ENCODE measurements around the gene MAD1L1. TPM values are rescaled to one million over a fixed set of nuclear protein-coding genes. Genes with fewer than 3 reads are reported as not detected.
"Not testable (repeated sequence)": the region's sequence is repeated elsewhere in the genome, so short reads cannot be mapped to it uniquely, and the experiment has no call there.

MAD1L1 gene
- total RNA-seq, result 10 to 100 TPM; 34.2 to 53.5 TPM

DNA sequence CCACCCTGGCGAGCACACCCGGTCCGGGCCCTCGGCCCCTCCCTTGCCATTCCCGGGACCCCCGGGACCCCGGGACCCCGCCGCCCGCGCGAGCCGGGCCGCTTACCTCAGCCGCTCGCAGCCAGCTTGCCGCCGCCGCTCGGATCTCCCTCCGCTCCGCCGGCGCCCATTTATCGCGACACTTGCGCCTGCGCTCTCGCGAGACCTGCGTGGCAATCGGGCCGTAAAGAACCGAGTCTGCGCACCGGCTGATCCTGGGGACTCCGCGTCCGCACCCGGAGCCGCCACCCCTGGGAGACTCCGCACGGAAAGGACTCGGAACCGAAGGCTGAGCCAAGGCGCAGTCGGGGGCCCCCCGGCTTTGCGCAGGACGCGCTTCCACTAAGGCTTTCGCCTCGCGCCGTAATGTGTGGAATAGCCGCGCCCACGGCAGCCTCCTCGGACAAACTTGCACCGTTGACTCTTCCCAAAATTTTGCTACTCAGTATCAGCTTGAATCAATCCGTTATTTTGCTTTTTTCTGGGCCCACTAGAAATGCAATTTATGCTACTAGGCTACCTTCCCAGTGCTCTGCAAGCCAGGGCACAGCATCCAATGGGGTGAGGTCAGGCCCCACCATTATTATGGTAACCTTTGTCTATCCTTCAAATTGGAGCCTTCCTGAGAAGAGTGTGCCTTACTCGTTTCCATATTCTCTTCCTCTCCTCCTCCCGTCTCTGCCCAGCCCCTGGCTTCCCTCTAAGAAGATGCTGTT lies at the start of gene MAD1L1:
TSS of gene MAD1L1 (minus strand) at position 180 of the 755 bp plus-strand sequence. CDS start 2,812 bp downstream, outside the sequence.
- Mint-ChIP-seq H3K27ac (peak within 1 kb of the TSS; percentile 87 to 96), H3K36me3 (peaks cover 0 to 8% of the 10 kb centered on the region in 2 donors), H3K9me3 (no peaks in the 10 kb centered on the region)
- peak; percentile 91 to 94 for DNase-seq (ENCODE audit: low spot score in 2 of 2)
- peak; percentile 93 to 94 for ATAC-seq

- Mint-ChIP-seq H3K36me3 (no peaks in the 10 kb centered on the region), H3K9me3 (no peaks in the 10 kb centered on the region), H3K27ac (no peak overlapping the region)
- DNase-seq (ENCODE audit: low spot score in 2 of 2), result no peak
- ATAC-seq, result no peak
Measured at GRCh38 chr7:2282185-2282751, 49.5 kb upstream of the MAD1L1 start.

DNA sequence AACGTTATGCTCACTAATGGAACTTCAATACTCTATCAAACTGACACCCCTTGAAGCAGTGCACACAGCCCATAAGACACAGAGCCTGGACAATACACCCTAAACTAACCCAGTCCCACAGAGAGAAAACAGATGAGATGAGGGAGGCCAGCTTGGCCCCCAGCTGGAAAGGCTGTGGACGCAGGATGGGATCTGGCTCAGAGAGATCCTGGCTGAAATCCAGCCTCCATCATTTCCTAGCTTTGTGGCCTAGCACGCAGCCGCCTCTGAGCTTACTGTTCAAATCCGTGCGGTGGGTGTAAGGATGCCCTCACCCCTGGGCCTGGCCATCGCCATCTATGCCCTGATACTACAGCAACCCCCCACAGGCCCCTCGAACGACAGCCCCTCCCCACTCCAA lies 48.8 kb upstream of the MAD1L1 start:
- H3K9me3 Mint-ChIP-seq, result no peaks in the 10 kb centered on the region
- DNase-seq (ENCODE audit: low spot score in 2 of 2) (no peak), ATAC-seq (no peak)
- H3K36me3 Mint-ChIP-seq, result no peaks in the 10 kb centered on the region
- no peak overlapping the region for H3K27ac Mint-ChIP-seq

DNA sequence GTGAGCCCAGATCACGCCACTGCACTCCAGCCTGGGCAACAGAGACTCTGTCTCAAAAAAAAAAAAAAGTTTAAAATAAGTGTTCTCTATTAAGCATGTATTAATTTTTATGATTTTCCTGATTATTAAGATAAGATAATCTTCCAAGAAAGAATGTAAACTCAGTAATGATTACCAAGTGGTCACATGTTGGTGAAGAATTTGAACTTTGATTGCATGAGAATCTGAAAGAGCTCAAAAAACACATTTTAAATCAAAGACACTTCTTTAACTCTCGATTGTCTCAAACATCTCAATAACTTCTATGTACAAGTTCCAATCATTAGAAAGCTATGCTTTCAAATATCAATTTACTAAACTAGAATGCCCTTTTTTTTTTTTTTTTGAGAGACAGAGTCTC lies 47.7 kb upstream of the MAD1L1 start:
- H3K27ac Mint-ChIP-seq, result no peak overlapping the region
- no peak for DNase-seq (ENCODE audit: low spot score in 2 of 2)
- H3K36me3 Mint-ChIP-seq, result no peaks in the 10 kb centered on the region
- ATAC-seq, result no peak
- H3K9me3 Mint-ChIP-seq, result no peaks in the 10 kb centered on the region

DNA sequence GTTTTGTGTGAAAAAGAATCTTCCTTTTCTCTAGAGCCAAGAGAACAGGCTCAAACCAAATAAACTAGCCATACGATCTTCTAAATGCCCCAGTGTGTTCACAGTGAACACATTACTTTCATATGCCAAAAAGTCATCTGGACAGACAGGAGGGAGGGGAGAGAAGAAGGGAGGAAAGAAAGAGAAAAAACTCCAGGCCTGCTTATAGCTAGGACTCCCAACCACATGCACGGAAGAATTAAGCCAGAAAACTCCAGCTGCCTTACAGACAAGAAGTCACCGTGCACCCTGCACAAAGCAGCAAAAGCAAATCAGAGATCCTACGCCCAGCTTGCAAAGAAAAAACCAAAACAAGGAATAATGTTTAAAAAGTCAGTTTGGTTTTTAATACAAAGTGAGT lies 47.2 kb upstream of the MAD1L1 start:
- no peaks in the 10 kb centered on the region for H3K9me3 Mint-ChIP-seq
- peak overlapping the region in 1 of 2 donors; percentile 23 for H3K27ac Mint-ChIP-seq
- DNase-seq (ENCODE audit: low spot score in 2 of 2), result no peak
- no peak for ATAC-seq
- H3K36me3 Mint-ChIP-seq, result no peaks in the 10 kb centered on the region

DNA sequence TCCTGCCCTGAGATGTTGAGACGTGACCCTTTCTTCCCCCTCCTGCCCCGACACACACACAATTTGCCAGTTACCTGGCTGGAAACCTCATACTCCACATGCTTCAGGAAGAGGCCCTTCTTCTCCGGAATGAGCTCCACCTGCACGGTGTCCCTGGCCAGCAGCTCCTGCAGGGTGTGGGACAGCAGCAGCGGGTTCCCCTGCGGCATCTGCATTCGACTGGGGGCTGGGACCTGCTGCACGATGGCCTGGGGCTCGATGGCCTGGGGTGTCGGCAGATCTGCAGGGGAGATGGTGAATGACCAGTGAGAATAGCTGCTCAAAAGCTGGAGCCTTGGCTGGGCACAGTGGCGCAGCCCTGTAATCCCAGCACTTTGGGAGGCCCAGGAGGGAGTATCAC lies 45.3 kb upstream of the MAD1L1 start:
- Mint-ChIP-seq H3K27ac (no peak overlapping the region), H3K9me3 (no peaks in the 10 kb centered on the region), H3K36me3 (no peaks in the 10 kb centered on the region)
- no peak for DNase-seq (ENCODE audit: low spot score in 2 of 2)
- ATAC-seq, result no peak

DNA sequence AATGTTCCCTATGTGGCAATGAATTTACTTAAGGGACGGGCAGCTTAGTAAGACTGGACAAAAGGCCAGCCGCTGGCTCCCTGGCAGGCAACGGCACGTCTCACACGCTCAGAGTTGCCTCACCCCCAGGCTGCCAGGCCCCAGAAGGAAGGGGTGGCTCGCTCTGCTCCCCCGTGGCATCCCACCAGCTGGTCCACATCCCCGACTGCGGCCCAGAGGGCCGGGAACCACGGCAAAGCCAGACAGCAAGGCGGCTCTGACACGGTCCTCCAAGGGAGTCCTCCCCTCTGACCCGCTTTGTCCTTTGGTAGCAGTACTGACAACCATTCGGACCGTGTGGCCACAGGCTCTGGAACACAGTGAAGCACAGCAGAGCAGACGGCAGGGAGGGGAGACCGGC lies 43.4 kb upstream of the MAD1L1 start:
- DNase-seq (ENCODE audit: low spot score in 2 of 2), result no peak
- no peaks in the 10 kb centered on the region for H3K9me3 Mint-ChIP-seq
- no peaks in the 10 kb centered on the region for H3K36me3 Mint-ChIP-seq
- no peak for ATAC-seq
- no peak overlapping the region for H3K27ac Mint-ChIP-seq

DNA sequence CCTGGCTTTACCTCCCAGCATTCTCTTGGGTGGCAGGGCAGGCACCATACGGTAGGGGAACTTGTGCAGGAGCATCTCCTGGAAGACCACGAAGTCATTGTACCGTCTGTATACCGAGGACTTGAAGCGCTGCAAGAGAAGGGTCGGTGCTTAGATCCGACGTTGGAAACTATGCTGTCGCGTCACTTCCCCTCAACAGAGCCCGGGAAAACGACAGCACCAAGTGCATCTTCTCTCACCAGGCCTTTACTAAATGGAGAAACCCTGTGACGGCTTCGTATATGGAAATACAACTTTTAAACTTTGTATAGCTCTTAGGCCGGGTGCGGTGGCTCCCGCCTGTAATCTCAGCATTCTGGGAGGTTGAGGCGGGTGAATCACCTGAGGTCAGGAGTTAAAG lies 42.4 kb upstream of the MAD1L1 start:
- Mint-ChIP-seq H3K36me3 (no peaks in the 10 kb centered on the region), H3K9me3 (no peaks in the 10 kb centered on the region), H3K27ac (peak overlapping the region in 1 of 2 donors; percentile 50)
- DNase-seq (ENCODE audit: low spot score in 2 of 2) (no peak), ATAC-seq (no peak)

GRCh38 chr7:2274666-2275065 lies 41.9 kb upstream of the MAD1L1 start:
- DNase-seq (ENCODE audit: low spot score in 2 of 2) (no peak), ATAC-seq (no peak)
- H3K36me3 Mint-ChIP-seq, result no peaks in the 10 kb centered on the region
- H3K27ac Mint-ChIP-seq, result no peak overlapping the region
- no peaks in the 10 kb centered on the region for H3K9me3 Mint-ChIP-seq

GRCh38 chr7:2273866-2274265 lies 41.1 kb upstream of the MAD1L1 start:
- no peaks in the 10 kb centered on the region for H3K36me3 Mint-ChIP-seq
- no peaks in the 10 kb centered on the region for H3K9me3 Mint-ChIP-seq
- ATAC-seq, result no peak

GRCh38 chr7:2272031-2272430 lies 39.3 kb upstream of the MAD1L1 start:
- H3K36me3 Mint-ChIP-seq, result no peaks in the 10 kb centered on the region
- peak overlapping the region in 1 of 2 donors; percentile 44 for H3K27ac Mint-ChIP-seq
- ATAC-seq (no peak), DNase-seq (ENCODE audit: low spot score in 2 of 2) (no peak)
- H3K9me3 Mint-ChIP-seq, result no peaks in the 10 kb centered on the region

More at GRCh38 chr7:2273866-2274265, 41.1 kb upstream of the MAD1L1 start:
- DNase-seq (ENCODE audit: low spot score in 2 of 2), result no peak
- H3K27ac Mint-ChIP-seq, result no peak overlapping the region

- H3K9me3 Mint-ChIP-seq, result no peaks in the 10 kb centered on the region
- ATAC-seq (no peak), DNase-seq (ENCODE audit: low spot score in 2 of 2) (no peak)
- H3K27ac Mint-ChIP-seq, result no peak overlapping the region
- H3K36me3 Mint-ChIP-seq, result no peaks in the 10 kb centered on the region
Measured at GRCh38 chr7:2271273-2272026, 38.7 kb upstream of the MAD1L1 start.

- no peaks in the 10 kb centered on the region for H3K9me3 Mint-ChIP-seq
- no peak overlapping the region for H3K27ac Mint-ChIP-seq
- DNase-seq (ENCODE audit: low spot score in 2 of 2) (no peak), ATAC-seq (no peak)
- no peaks in the 10 kb centered on the region for H3K36me3 Mint-ChIP-seq
Measured at GRCh38 chr7:2270495-2270894, 37.8 kb upstream of the MAD1L1 start.

GRCh38 chr7:2269991-2270460 lies 37.3 kb upstream of the MAD1L1 start:
- Mint-ChIP-seq H3K27ac (no peak overlapping the region), H3K9me3 (no peaks in the 10 kb centered on the region), H3K36me3 (no peaks in the 10 kb centered on the region)
- DNase-seq (ENCODE audit: low spot score in 2 of 2), result no peak
- ATAC-seq, result no peak

DNA sequence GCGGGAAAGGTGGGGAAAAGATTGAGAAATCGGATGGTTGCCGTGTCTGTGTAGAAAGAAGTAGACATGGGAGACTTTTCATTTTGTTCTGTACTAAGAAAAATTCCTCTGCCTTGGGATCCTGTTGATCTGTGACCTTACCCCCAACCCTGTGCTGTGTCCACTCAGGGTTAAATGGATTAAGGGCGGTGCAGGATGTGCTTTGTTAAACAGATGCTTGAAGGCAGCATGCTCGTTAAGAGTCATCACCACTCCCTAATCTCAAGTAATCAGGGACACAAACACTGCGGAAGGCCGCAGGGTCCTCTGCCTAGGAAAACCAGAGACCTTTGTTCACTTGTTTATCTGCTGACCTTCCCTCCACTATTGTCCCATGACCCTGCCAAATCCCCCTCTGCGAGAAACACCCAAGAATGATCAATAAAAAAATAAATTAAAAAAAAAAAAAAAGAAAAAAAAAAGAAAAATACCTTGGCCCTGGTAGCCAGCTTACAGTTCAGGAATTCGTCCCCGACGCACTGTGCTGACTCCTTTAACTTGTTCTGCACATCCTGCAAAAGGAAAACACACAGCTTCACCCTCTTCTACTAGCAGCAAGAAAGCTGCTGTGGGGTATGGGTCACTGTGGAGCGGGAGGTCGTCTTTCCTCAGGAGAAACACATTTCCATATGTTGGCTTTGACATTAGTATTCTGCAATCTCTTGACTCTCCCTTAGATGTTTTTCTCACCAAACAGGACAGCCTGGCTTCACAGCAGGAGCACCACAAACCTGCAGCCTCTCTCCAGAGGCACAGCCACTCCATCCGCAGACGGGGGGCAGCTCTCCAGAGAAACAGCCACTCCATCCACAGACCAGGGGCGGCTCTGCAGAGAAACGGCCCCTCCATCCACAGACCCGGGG lies 36.6 kb upstream of the MAD1L1 start:
- H3K27ac Mint-ChIP-seq; DNase-seq (ENCODE audit: low spot score in 2 of 2); H3K9me3 Mint-ChIP-seq; H3K36me3 Mint-ChIP-seq; ATAC-seq: not testable (repeated sequence)

GRCh38 chr7:2266911-2267310 lies 34.2 kb upstream of the MAD1L1 start:
- Mint-ChIP-seq H3K9me3 (no peaks in the 10 kb centered on the region), H3K27ac (peak overlapping the region in 1 of 2 donors; percentile 74), H3K36me3 (peaks cover 6 to 8% of the 10 kb centered on the region in 2 donors)
- no peak for ATAC-seq
- no peak for DNase-seq (ENCODE audit: low spot score in 2 of 2)

Measured in activated naive CD4-positive, alpha-beta T cell treated with anti-CD3 and anti-CD28 coated beads, Interleukin-2, amount 50 U/mL, for 72 hours (primary cell).